Lower leg skin (tissue), 3 donors: ENCODE data around the gene TEX264.

Experiments used
- POLR2A ChIP-seq, 2 donors: fragments of 450-650 bp; IDR thresholded peaks; one replicate each; pipeline ENCODE4 v1.6.1; 2016 to 2017; ENCODE audit warnings: antibody characterized with exemption in 2 of 2, mild to moderate bottlenecking in 1 of 2, moderate library complexity in 1 of 2
- TF ChIP-seq, protein P1 (sequence below), 3 donors: fragments of 450-650 bp; IDR thresholded peaks; one replicate each; pipeline ENCODE4 v1.5.1; 2016; ENCODE audit warnings: antibody characterized with exemption in 3 of 3, mild to moderate bottlenecking in 3 of 3, moderate library complexity in 2 of 3

GRCh38 chr3:51717446-51717845, 46.4 kb downstream of the TEX264 start:
- TF ChIP-seq, protein P1, sequence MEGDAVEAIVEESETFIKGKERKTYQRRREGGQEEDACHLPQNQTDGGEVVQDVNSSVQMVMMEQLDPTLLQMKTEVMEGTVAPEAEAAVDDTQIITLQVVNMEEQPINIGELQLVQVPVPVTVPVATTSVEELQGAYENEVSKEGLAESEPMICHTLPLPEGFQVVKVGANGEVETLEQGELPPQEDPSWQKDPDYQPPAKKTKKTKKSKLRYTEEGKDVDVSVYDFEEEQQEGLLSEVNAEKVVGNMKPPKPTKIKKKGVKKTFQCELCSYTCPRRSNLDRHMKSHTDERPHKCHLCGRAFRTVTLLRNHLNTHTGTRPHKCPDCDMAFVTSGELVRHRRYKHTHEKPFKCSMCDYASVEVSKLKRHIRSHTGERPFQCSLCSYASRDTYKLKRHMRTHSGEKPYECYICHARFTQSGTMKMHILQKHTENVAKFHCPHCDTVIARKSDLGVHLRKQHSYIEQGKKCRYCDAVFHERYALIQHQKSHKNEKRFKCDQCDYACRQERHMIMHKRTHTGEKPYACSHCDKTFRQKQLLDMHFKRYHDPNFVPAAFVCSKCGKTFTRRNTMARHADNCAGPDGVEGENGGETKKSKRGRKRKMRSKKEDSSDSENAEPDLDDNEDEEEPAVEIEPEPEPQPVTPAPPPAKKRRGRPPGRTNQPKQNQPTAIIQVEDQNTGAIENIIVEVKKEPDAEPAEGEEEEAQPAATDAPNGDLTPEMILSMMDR (IDR thresholded peaks at IDR 0.05), result no peak
- TF ChIP-seq POLR2A (IDR thresholded peaks at IDR 0.05), result no peak
